Activated naive CD8-positive, alpha-beta T cell treated with anti-CD3 and anti-CD28 coated beads for 36 hours (primary cell): ENCODE results near the gene METTL24. TPM values are rescaled to one million over a fixed set of nuclear protein-coding genes. Genes with fewer than 3 reads are reported as not detected.
"Not testable (repeated sequence)": the region's sequence is repeated elsewhere in the genome, so short reads cannot be mapped to it uniquely, and the experiment has no call there.

Experiments used
- DNase-seq: peaks from one replicate; pipeline ENCODE4 v3.0.0; 2021
- H3K27ac Mint-ChIP-seq: one replicate; pipeline ENCODE4 v1.8.0; 2022; ENCODE audit warnings: mild to moderate bottlenecking, moderate library complexity, mixed read lengths
- H3K27me3 Mint-ChIP-seq: one replicate; pipeline ENCODE4 v1.8.0; 2022; ENCODE audit warnings: mild to moderate bottlenecking, mixed read lengths
- H3K36me3 Mint-ChIP-seq: one replicate; pipeline ENCODE4 v1.8.0; 2021; ENCODE audit warnings: mild to moderate bottlenecking, mixed read lengths
- H3K4me1 Mint-ChIP-seq: one replicate; pipeline ENCODE4 v1.8.0; 2021; ENCODE audit warnings: mixed read lengths
- H3K4me3 Mint-ChIP-seq: one replicate; pipeline ENCODE4 v1.8.0; 2022; ENCODE audit warnings: mild to moderate bottlenecking, moderate library complexity, mixed read lengths
- H3K9me3 Mint-ChIP-seq: one replicate; pipeline ENCODE4 v1.8.0; 2022; ENCODE audit warnings: mixed read lengths
- total RNA-seq, 2 experiments: library from RNA; stranded (reverse); gene quantifications; one replicate each; pipeline ENCODE4 v1.2.3, GENCODE V29; 2021

Gene METTL24
- total RNA-seq, 2 experiments from 2014 or later, result 0.26 to 0.27 TPM

DNA sequence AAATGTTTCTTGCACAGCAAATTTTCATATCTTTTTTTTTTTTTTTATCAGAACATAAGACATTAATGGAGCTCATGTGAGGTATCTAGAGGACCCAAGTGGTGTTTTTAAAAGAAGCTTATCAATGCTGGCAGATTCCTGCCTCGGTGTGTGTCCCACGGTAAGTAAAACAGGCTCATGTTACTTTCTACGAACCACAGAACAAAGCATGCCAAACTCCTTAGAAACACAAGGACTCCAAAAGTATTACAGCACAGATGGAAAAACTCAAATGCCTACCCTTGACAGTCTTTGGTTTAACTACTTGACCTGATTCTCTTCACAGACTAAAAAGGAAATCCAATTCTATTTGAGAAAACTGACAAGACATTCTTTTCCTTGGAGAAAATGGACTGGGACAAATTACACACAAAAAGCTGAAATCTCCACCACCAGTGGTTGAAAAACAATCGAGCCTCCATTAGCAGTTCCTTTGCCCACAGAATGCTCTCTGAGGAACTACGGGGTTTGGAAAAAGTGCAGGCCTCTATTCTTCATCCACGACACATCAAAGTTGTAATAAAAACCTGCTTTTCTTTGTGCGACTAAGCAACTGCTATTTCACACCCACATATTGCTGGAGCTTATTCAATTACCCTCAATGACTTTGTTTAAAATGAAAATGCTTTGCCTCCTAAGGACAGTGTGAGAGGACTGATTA lies 5.4 kb downstream of the METTL24 start:
- peaks cover 12% of the 10 kb centered on the region for H3K4me1 Mint-ChIP-seq
- H3K4me3 Mint-ChIP-seq, result no peak overlapping the region
- no peak for DNase-seq
- H3K27ac Mint-ChIP-seq, result no peak overlapping the region
- no peaks in the 10 kb centered on the region for H3K36me3 Mint-ChIP-seq
- H3K9me3 Mint-ChIP-seq, result no peaks in the 10 kb centered on the region
- peaks cover 14% of the 10 kb centered on the region for H3K27me3 Mint-ChIP-seq

DNA sequence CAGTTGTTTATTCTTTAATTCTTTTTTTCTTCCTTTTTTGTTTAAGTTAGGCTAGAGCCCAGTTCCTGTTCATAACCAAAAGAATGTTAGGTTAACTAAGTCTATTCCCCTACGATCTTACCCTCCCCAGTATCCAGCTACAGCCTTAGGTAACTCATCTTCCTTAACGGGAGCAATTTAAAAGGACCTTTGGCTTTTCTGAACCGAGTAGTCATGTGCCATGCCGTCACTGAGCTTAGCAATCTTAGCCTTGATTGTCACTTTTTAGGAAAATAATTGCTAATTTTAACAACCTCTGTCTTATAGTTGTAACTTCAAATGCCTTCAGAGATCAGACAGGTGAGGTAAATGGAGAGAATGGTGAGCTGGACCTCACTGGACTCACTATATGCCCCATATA lies 6.2 kb downstream of the METTL24 start:
- H3K27me3 Mint-ChIP-seq, result peaks cover 7% of the 10 kb centered on the region
- H3K9me3 Mint-ChIP-seq, result no peaks in the 10 kb centered on the region
- DNase-seq, result no peak
- H3K36me3 Mint-ChIP-seq, result no peaks in the 10 kb centered on the region
- H3K27ac Mint-ChIP-seq, result no peak overlapping the region
- H3K4me3 Mint-ChIP-seq, result no peak overlapping the region
- peaks cover 6% of the 10 kb centered on the region for H3K4me1 Mint-ChIP-seq

DNA sequence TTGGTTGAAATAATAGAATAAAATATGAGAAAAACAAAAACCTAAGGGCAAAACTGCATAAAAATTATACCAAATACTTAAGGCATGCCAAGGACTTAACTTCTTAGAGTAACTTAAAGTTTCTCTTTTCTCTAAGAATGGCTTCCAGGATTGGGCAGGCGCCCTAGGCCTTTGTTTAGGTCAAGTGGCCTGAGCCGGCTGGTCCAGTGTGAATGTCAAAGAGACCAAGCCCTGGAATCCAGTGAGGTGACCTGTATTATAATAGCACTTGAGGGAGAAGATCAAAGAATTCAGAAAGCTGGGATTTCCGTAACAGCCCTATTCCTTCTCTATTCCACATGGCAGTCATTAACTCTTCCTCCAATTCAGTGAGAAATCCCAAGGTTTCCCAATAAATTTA lies 6.6 kb downstream of the METTL24 start:
- Mint-ChIP-seq H3K4me3 (no peak overlapping the region), H3K27ac (no peak overlapping the region), H3K4me1 (peaks cover 2% of the 10 kb centered on the region), H3K9me3 (no peaks in the 10 kb centered on the region), H3K27me3 (peaks cover 3% of the 10 kb centered on the region), H3K36me3 (no peaks in the 10 kb centered on the region)
- no peak for DNase-seq

DNA sequence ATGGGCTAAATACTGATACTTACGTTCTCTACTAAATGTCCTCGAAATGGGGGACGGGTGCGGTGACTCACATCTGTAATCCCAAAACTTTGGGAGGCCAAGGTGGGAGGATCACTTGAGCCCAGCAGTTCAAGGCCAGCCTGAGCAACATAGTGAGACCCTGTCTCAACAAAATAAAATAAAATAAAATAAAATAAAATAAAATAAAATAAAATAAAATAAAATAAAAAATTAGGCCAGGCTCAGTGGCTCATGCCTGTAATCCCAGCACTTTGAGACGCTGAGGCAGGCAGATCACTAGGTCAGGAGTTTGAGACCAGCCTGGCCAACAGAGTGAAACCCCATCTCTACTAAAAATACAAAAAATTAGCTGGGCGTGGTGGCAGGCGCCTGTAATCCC lies 7.6 kb downstream of the METTL24 start:
- H3K36me3 Mint-ChIP-seq, H3K27me3 Mint-ChIP-seq, H3K27ac Mint-ChIP-seq, H3K4me3 Mint-ChIP-seq, DNase-seq, H3K4me1 Mint-ChIP-seq, H3K9me3 Mint-ChIP-seq: not testable (repeated sequence)

DNA sequence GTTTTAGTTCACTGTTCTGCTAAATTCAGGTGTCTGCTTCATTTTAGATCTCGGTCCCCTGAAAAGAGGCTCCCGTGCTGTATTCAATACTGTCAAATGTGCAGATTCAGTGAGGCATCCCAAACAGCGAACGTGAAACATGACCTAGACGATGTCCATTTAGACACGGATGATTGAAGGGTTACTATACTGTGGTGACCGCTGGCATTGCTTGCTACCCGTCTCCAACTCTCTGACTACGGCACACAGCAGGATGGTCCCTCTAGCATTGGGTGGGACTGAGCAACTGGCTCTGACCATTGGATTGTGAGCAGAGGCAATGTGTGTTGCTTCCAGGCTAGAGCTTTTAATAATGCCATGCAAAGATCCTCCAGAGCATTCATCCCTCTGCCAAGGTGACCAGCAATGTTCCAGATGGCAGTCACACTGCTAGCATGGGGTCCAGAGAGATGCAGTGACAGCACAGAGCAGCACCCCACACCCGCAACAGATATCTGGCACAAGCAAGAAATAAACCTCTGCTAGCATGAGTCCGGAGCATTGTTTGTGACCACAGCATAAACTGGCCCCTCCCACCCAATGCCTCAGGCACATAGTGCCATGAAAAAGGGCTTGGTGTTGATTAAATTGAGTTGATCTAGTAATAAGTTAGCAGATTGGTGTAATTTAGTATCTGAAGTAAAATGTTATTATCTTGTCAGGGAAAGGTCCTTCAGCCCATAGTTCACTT lies 9.0 kb downstream of the METTL24 start:
- Mint-ChIP-seq H3K4me3 (no peak overlapping the region), H3K4me1 (no peaks in the 10 kb centered on the region), H3K27me3 (no peaks in the 10 kb centered on the region)

DNA sequence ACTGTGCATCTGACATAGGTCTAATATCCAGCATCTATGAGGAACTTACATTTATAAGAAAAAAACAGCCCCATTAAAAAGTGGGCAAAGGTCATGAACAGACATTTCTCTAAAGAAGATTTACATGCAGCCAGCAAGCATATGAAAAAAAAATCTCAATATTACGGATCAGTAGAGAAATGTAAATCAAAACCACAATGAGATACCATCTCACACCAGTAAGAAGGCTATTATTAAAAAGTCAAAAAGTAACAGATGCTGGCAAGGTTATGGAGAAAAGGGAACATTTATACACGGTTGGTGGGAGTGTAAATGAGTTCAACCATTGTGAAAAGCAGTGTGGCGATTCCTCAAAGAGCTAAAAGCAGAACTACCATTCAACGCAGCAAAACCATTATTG lies 13.1 kb downstream of the METTL24 start:
- H3K4me1 Mint-ChIP-seq, result no peaks in the 10 kb centered on the region

More for the DNA sequence above, 9.0 kb downstream of the METTL24 start:
- no peak for DNase-seq
- Mint-ChIP-seq H3K36me3 (no peaks in the 10 kb centered on the region), H3K9me3 (no peaks in the 10 kb centered on the region), H3K27ac (no peak overlapping the region)

DNA sequence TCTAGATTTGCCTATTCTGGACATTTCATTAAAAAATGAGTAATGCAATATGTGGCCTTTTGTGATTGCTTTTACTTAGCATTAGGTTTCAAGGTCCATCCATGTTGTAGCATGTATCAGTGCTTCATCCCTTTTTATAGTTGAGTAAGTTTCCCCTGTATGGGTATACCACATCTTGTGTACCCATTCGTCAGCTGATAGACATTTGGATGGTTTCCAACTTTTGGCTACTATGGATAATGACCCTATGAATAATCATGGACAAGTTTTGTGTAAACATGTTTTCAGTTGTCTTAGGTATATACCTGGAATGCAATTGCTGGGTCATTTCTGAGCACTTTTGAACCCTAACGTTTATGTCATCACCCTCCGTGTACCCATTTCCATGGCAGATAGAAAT lies 15.4 kb downstream of the METTL24 start:
- no peak for DNase-seq
- Mint-ChIP-seq H3K4me1 (no peaks in the 10 kb centered on the region), H3K36me3 (no peaks in the 10 kb centered on the region), H3K9me3 (no peaks in the 10 kb centered on the region), H3K27me3 (no peaks in the 10 kb centered on the region), H3K4me3 (no peak overlapping the region), H3K27ac (no peak overlapping the region)

More for the DNA sequence above, 13.1 kb downstream of the METTL24 start:
- no peak for DNase-seq
- no peak overlapping the region for H3K27ac Mint-ChIP-seq
- H3K4me3 Mint-ChIP-seq, result no peak overlapping the region
- H3K36me3 Mint-ChIP-seq, result no peaks in the 10 kb centered on the region
- H3K9me3 Mint-ChIP-seq, result no peaks in the 10 kb centered on the region
- H3K27me3 Mint-ChIP-seq, result no peaks in the 10 kb centered on the region

DNA sequence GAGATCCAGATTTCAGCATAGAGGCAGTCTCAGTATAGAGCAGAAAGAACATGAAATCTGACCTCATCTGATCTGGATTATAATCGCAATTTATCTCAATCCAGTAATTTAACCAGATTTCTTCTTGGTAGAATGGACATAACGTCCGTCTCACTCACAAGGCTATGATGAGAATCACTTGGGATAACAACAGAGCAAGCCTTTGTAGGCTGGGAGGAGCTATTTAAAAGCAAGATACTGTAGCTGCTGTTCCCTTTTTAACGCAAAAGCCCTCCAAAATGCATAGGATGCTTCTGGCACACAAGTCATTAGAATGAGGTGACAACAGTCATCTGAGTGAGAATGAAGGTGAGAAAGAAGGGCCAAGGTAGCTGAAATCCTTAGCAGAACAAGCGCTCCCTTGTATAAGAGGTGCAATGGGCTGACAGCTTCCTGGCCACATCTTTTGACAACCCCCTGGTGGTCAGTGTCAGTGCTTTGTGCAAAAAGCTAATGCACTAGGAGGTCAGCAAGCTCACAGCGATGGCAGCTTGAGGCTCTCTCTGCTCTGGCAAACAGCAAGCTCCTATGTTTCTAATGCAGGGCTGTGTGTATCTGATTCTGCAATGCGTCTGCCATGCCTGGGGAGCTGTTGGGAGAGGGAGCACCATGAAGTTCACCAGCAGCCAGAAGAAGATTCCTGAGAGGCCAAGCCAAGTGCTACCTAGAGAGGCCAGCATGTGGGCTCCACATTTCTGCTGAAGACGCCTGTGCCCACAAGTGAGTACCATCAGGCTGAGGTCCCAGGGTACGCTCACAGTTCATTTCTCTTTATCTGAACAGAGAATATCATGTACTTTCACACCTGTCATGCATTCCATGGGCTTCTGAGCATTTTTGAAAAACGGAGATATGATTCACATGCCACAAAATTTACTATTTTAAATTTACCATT lies 16.2 kb downstream of the METTL24 start:
- no peak for DNase-seq
- no peak overlapping the region for H3K27ac Mint-ChIP-seq
- H3K27me3 Mint-ChIP-seq, result no peaks in the 10 kb centered on the region
- H3K36me3 Mint-ChIP-seq, result no peaks in the 10 kb centered on the region
- no peak overlapping the region for H3K4me3 Mint-ChIP-seq
- no peaks in the 10 kb centered on the region for H3K9me3 Mint-ChIP-seq
- no peaks in the 10 kb centered on the region for H3K4me1 Mint-ChIP-seq

DNA sequence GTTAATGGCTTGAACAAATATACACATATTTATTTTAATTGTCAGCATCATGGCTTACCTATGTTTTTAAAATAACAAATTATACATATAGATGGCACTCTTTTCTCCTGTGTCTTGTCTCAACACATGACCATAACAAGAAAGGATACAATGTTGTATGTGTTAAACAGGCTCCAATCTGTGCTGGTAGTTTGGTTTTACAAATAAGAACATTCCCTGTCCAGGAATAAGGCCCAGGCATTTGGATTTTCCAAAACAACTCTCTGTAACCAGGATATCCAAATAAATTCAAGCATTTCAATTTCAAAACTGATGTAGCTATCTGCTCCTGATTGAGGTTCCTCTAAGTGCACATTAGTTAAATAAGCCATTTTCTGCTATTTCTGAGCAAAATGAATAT lies 17.1 kb downstream of the METTL24 start:
- Mint-ChIP-seq H3K4me1 (no peaks in the 10 kb centered on the region), H3K27ac (no peak overlapping the region), H3K4me3 (no peak overlapping the region), H3K9me3 (no peaks in the 10 kb centered on the region), H3K36me3 (no peaks in the 10 kb centered on the region), H3K27me3 (no peaks in the 10 kb centered on the region)
- DNase-seq, result no peak

DNA sequence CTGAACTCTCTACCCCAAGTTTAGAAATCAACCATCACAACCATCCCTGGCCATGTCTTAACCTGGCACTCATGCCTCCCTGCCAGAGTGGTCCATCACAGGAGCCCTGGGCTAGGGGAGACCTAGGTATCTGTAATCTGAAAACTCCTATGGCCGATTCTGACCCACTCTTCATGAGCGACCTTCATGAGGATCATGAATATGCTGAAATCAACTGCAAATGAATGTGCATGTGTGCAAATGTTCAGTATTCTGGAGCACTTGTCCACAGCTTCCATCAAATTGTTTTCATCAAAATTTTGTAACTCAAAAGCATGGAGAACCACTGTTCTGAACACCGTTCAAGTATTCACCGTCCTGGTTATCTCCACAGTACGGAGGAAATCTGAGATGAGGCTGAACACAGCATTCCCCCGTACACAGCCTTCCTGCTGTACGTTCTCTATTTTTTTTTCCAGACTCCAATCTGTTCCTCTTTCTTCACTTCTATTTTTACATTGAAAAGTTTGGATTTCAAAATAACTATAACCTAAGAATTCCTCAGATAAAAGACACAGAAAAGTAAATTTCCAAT lies 17.7 kb downstream of the METTL24 start:
- Mint-ChIP-seq H3K4me3 (no peak overlapping the region), H3K9me3 (no peaks in the 10 kb centered on the region), H3K27me3 (no peaks in the 10 kb centered on the region), H3K36me3 (no peaks in the 10 kb centered on the region), H3K27ac (no peak overlapping the region), H3K4me1 (no peaks in the 10 kb centered on the region)
- DNase-seq, result no peak

DNA sequence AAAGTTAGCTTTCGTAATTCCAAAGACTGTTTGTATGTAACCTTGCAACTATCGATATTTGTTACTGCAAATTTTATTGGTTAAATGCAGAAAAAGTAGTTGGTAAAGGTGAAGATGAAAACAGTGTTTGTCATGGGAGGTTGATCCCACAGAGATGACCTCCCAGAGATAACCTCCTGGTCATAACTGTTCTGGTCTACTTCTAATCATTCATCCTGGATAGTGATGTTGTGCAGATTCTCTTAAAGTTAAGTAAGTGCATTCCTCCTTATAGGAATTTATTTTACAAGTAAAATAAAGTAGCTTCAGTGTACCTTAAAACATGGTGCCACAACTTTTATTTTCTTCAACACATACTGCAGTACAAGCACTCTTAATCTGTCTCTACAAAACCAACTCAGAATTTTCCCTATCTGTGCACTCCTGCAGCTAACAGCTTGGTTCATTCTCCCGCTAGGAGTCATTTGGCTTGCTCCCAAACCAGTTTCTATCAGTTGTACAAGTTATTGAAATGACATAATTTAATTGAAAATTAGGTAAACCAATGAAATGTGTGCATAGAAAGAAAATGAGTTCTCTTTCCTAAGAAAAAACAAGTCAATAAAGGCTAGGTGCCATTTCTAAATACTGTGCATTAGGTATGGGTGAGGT lies 19.2 kb downstream of the METTL24 start:
- no peak overlapping the region for H3K4me3 Mint-ChIP-seq
- H3K9me3 Mint-ChIP-seq, result no peaks in the 10 kb centered on the region
- no peaks in the 10 kb centered on the region for H3K27me3 Mint-ChIP-seq
- no peak overlapping the region for H3K27ac Mint-ChIP-seq
- H3K4me1 Mint-ChIP-seq, result peaks cover 5% of the 10 kb centered on the region
- no peak for DNase-seq
- no peaks in the 10 kb centered on the region for H3K36me3 Mint-ChIP-seq

DNA sequence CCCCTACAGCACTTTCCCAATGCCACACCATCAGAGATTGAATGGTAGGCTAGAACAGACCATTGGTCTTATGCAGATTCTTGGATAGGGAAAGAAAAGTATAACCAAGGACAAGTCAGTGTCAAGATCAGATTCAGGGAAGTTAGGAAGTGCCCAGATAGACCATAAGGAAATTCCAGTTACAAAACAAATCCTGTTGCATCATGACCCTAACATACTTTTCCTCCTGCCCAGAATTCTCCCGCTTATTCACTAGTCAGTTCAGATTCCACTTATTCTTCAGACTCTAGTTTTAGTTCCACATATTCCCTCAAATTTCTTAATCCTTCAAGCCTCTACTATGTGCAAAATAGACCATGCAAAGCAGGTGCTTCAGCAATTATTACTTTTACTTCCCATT lies 20.7 kb downstream of the METTL24 start:
- H3K9me3 Mint-ChIP-seq, result no peaks in the 10 kb centered on the region
- no peak overlapping the region for H3K4me3 Mint-ChIP-seq
- H3K27me3 Mint-ChIP-seq, result no peaks in the 10 kb centered on the region
- H3K27ac Mint-ChIP-seq, result no peak overlapping the region
- no peak for DNase-seq
- peaks cover 8% of the 10 kb centered on the region for H3K4me1 Mint-ChIP-seq
- H3K36me3 Mint-ChIP-seq, result no peaks in the 10 kb centered on the region

DNA sequence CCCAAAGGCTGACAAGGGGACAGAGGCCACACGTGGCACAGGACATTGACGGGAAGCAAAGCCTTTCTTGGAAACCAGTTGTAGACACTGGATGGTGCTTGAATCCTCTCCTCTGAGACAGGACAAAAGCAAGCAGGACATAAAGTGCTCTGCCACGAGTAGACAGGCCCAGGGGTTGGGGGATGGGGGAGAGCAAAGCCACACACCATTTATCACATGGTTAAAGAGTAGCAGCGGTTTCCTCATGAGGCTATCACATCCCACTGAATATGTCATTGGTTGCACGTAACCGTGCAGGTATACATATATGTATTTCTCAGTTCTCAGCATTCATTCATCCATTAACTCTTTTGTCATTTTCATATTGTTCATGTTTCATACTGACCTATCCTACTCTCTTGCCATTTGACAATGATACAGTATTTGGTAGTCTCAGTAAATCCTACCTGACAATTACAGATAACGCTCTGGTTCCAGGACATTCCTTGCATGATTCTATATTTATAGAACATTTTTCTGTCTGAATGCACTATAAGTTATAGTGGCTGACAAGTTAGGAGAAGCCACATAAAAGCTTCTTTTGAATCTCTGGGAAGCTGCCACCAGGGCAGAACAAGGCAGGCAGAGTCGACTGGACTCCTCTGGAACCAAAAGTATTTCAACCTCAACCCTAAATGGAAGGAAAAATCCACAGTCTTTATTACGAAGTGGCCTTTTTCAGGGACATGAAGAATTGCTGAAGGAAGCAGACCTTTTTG lies 23.5 kb downstream of the METTL24 start:
- Mint-ChIP-seq H3K36me3 (no peaks in the 10 kb centered on the region), H3K9me3 (no peaks in the 10 kb centered on the region), H3K27me3 (no peaks in the 10 kb centered on the region), H3K27ac (peak overlapping the region; percentile 13), H3K4me3 (no peak overlapping the region), H3K4me1 (peaks cover 8% of the 10 kb centered on the region)
- DNase-seq, result no peak

DNA sequence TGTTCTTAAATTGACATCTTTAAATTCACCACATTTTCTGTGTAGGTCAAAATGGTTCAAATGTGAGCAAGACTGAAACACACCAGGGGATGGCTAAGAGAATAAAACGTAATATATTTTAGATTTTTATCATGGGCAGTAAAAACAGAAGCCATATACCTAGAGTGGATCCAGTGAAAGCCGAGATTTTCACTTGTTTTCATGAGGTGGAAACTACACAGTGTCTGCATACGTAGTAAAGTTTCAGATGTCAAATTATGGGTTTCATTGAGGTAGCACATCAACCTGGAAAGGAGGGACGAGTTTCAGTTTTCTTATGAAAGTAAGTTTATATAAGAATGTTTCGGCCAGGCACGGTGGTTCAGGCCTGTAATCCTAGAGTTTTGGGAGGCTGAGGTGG lies 25.9 kb downstream of the METTL24 start:
- H3K4me1 Mint-ChIP-seq, result peaks cover 8% of the 10 kb centered on the region
- no peaks in the 10 kb centered on the region for H3K27me3 Mint-ChIP-seq
- no peaks in the 10 kb centered on the region for H3K9me3 Mint-ChIP-seq
- DNase-seq, result no peak
- no peaks in the 10 kb centered on the region for H3K36me3 Mint-ChIP-seq
- H3K27ac Mint-ChIP-seq, result no peak overlapping the region
- no peak overlapping the region for H3K4me3 Mint-ChIP-seq
